Left forelimb (tissue), 1 donor: ENCODE data around the gene DLEC1.

Experiments
- DNase-seq: peaks from one replicate; pipeline ENCODE4 v3.0.0-alpha.2; 2018; ENCODE audit warnings: low spot score

The DLEC1 gene

GRCh38 chr3:38039101-38039898 is at the start of gene DLEC1:
Gene DLEC1, plus strand, starts transcription at chr3:38039208. Its CDS starts 18 bp downstream, at chr3:38039226.
- no peak for DNase-seq

- peak; percentile 41 for DNase-seq
Observed at GRCh38 chr3:37989821-37990480, 49.1 kb upstream of the DLEC1 start.

DNA sequence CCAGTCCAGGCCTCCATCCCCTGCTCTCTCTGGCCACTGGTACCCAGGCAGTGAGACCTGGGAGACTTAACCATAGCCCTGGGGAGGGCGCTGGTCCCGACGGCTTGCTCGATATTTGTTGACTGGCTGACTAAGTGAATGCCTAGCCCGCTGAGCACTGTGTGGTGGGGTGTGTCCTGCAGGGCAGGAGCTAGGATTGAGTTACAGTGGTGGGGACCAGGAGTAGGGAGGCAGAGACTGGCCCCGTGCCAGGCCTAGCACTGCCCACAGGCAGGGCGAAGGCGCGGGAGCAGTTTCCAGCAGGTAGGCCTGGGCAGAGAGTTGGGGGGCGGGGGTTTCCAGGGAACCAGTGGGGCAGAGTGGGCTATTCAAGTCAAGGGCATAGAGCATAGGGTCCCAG is 48.5 kb upstream of the DLEC1 start, which contains the start of gene VILL:
Gene VILL, plus strand, starts transcription at position 260 of the 400 bp plus-strand sequence. CDS start 2,887 bp downstream, outside the sequence.
- no peak for DNase-seq

GRCh38 chr3:37991109-37991508 is 47.9 kb upstream of the DLEC1 start:
- DNase-seq, result no peak

- no peak for DNase-seq
Observed at GRCh38 chr3:37991823-37992222, 47.2 kb upstream of the DLEC1 start.

DNA sequence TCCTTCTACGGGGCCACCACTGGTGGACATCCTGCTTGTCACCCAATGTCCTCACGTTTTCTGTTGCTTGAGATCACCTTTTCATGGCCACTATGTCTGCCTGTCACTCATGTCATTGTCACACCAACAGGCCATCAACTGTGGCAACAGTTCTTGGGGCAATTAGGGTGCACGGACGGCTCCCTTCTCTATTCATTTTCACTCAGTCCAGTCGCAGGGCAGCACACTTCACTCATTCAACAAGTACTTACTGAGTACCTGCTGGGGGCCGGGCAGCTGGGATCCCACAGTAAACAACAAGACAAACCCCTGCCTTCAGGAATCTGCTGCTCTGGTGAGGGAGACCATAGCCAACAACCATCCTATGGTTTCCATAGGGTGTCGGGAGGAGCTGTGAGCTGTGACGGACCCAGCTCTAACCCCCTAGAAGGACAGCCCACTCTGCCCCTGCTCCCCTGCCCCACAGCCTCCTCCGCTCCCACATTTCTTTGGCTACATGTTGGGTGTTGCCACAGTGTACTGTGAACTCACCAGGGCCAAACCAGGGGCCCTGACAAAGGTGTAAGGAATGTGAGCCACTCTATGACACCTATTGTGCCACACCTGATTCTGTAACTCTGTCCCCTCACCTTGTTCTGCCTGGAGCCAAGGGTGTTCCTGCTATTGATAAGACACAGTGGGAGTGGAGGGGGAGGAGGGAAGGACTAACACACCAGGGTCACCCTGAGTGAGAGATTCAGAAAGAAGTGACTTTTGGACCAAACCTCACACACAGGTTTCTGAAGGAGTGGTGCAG is 46.5 kb upstream of the DLEC1 start:
- DNase-seq, result no peak

- no peak for DNase-seq
Observed at GRCh38 chr3:37993067-37993455, 45.9 kb upstream of the DLEC1 start.

GRCh38 chr3:37993460-37993819 is 45.6 kb upstream of the DLEC1 start:
- no peak for DNase-seq

DNA sequence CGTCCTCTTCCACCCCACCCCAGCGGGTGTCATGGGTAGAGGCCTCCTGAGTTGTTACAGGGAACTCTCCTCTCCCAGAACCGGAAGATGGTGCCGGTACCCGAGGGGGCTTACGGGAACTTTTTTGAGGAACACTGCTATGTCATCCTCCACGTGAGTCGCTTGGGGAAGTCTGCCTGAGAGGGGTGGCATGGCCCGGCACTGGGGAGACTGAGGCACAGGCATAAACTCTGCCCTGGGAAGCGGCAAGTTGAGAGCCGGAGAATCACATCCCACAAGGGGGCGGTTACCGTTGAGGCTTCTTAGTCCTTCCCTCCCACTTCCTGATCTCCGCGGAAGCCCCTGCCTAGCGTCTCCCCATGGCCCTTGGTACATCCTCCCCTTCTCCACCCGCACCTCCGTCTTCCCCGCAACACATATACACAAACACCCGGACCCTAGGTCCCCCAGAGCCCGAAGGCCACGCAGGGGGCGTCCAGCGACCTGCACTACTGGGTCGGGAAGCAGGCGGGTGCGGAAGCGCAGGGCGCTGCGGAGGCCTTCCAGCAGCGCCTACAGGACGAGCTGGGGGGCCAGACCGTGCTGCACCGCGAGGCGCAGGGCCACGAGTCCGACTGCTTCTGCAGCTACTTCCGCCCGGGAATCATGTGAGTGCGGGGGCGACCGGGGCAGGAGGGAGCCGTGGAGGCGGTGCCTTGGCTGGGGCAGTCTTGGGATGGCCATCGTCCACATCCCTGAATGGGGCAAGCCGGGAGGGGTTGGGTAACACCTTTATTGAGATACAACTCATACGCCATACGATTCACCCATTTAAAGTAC is 45.0 kb upstream of the DLEC1 start:
- DNase-seq, result peak; percentile 87

DNA sequence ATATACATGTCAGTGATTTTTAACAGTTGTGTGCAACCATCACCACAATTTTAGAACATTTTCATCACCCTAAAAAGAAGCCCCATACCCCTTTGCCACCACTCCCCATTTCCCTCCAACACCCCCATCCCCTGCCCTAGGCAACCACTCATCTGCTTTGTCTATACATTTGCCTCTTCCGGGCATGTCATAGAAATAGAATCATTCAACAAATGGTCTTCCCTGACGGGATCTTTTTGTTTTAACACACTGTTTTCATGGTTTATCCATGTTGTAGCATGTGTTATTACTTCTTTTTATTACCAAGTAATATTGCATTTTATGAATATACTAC is 44.4 kb upstream of the DLEC1 start:
- DNase-seq, result no peak

- no peak for DNase-seq
Observed at GRCh38 chr3:37995652-37996641, 43.1 kb upstream of the DLEC1 start.

GRCh38 chr3:37996785-37997301 is 42.2 kb upstream of the DLEC1 start:
- DNase-seq, result no peak

GRCh38 chr3:37997342-37997741 is 41.7 kb upstream of the DLEC1 start:
- DNase-seq, result peak; percentile 65

DNA sequence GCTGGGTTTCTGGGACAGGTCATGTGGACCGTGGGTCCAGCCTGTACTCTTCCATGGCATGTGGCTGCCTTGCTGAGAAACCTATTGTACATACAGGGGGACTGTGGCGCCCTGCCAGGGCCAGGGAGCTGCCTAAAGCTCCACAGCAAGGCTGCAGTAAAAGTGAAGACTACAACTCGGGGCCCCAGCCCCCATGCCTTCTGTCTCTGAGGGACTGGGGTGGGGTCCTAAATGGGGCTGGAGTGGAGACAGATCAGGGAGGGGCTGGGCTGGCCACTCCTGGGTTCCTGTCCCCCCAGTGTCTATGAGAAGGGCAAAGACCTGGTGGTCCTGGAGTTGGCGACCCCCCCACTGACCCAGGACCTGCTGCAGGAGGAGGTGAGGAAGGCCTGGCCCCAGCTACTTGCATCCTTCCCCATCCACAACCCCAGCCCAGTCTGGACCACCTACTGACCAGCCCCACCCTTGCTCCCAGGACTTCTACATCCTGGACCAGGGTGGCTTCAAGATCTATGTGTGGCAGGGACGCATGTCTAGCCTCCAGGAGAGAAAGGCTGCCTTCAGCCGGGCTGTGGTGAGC is 41.1 kb upstream of the DLEC1 start:
- no peak for DNase-seq

- DNase-seq, result no peak
Observed at GRCh38 chr3:37999836-38000235, 39.2 kb upstream of the DLEC1 start.

GRCh38 chr3:38000242-38000916 is 38.6 kb upstream of the DLEC1 start:
- DNase-seq, result no peak

- DNase-seq, result no peak
Observed at GRCh38 chr3:38000965-38001455, 38.0 kb upstream of the DLEC1 start.

- DNase-seq, result no peak
Observed at GRCh38 chr3:38001456-38002081, 37.4 kb upstream of the DLEC1 start.
